GM12892 (cell line): ENCODE measurements around the gene FTL. TPM values are rescaled to one million over a fixed set of nuclear protein-coding genes. Genes with fewer than 3 reads are reported as not detected.
A peak's percentile ranks its signal among the peaks of the same experiment; 100 is the strongest.
"Not testable (repeated sequence)": the region's sequence is repeated elsewhere in the genome, so short reads cannot be mapped to it uniquely, and the experiment has no call there.

ENCODE experiments used
- DNase-seq: peaks from one replicate; pipeline ENCODE4 v3.0.0; 2011; ENCODE audit not compliant: insufficient read length
- FAIRE-seq: peaks from 2 replicates; lab custom pipeline; 2011; peaks lifted over from hg19 to GRCh38; lab: Jason Lieb, UNC
- POLR2A ChIP-seq: IDR thresholded peaks from 2 replicates; pipeline ENCODE4 v1.6.1; 2011; ENCODE audit warnings: low read depth, low read length, control low read depth
- POLR2AphosphoS5 ChIP-seq: IDR thresholded peaks from 2 replicates; pipeline ENCODE4 v1.6.1; 2011; ENCODE audit warnings: low read depth, low read length, control low read depth
- TAF1 ChIP-seq: IDR thresholded peaks from 2 replicates; pipeline ENCODE4 v1.6.1; 2011; ENCODE audit warnings: low read depth, mild to moderate bottlenecking, control low read depth, low read length, borderline replicate concordance
- polyA plus RNA-seq: library from polyadenylated mRNA; unstranded; fragments of >200 nt; gene quantifications from one replicate; pipeline ENCODE4 v1.2.1, GENCODE V29; 2012; ENCODE audit warnings: missing spikeins, inconsistent platforms; ENCODE audit not compliant: missing spikeins

FTL gene
- 3,520 TPM for polyA plus RNA-seq

DNA sequence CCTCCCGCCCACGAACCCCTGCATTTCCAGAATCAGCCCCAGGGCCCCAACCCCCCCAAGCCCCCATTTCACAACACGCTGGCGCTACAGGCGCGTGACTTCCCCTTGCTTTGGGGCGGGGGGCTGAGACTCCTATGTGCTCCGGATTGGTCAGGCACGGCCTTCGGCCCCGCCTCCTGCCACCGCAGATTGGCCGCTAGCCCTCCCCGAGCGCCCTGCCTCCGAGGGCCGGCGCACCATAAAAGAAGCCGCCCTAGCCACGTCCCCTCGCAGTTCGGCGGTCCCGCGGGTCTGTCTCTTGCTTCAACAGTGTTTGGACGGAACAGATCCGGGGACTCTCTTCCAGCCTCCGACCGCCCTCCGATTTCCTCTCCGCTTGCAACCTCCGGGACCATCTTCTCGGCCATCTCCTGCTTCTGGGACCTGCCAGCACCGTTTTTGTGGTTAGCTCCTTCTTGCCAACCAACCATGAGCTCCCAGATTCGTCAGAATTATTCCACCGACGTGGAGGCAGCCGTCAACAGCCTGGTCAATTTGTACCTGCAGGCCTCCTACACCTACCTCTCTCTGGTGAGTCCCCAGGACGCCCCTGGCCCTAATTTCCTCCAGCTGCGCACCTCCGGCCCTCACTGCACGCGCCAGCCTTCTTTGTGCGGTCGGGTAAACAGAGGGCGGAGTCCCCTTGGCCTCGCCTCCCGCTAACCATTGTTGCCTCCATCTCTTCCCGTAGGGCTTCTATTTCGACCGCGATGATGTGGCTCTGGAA lies at the start of gene FTL:
FTL (plus strand) TSS at position 270 of the 766 bp plus-strand sequence; CDS start at position 469, 199 bp downstream.
- DNase-seq (peak; percentile 95), FAIRE-seq (no peak)
- TF ChIP-seq POLR2A (peak; percentile 99), POLR2AphosphoS5 (peak; percentile 99), TAF1 (peak; percentile 89)

DNA sequence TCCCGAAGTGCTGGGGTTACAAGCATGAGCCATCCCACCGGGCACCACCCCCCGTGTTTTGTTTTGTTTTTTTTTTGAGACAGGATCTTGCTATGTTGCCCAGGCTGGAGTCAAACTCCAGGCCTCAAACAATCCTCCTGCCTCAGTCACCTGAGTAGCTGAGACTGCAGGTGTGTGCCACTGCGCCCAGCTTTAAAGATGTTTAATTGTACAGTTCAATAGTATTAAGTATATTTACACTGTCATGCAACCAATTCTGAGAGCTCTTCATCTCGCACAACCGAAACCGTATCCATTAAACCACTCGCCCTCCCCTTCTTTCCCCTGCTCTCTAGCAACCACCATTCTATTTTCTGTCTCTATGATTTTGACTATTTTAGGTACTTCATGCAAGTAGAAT lies 49.4 kb upstream of the FTL start:
- FAIRE-seq = no peak
- no peak for TF ChIP-seq POLR2A
- no peak for TF ChIP-seq POLR2AphosphoS5
- no peak for TF ChIP-seq TAF1
- no peak for DNase-seq

DNA sequence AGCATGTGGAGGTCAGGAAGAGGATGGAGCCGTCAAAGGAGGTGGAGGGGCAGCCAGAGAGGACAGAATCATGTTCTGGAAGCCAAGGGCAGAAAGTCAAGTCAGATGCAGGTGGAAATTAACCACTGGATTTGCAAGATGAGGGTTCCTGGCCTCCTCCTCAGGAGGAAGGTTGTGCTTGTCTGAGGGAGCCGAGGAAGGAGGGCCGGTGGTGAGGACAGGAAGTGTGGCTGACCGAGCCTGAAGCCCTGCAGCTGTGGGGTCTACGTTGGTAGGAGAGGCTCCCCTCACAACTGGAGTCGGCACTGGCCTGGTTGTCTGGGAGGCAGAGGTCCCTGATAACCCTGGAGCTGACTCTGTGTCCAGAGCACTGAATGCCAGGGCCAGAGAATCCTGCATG lies 47.0 kb upstream of the FTL start:
- FAIRE-seq (no peak), DNase-seq (no peak)

DNA sequence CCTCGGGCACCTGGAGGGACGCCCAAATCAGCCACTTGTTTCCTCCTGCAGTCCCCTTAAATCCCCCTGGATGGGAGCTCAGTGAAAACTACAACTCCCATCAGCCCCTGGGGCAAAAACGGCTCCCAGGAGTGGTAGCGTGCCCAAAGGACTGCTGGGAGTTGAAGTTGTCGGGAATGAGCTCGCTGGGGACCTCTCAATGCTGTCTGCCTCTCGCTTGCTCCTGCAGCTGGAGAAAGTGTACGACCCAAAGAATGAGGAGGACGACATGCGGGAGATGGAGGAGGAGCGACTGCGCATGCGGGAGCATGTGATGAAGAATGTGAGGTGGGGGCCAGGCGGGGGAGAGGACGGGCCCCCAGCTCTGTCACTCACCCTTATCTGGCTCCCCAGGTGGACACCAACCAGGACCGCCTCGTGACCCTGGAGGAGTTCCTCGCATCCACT lies 46.3 kb upstream of the FTL start:
- TF ChIP-seq POLR2AphosphoS5 = no peak
- TF ChIP-seq TAF1 = no peak
- no peak for TF ChIP-seq POLR2A
- FAIRE-seq (peak; percentile 33), DNase-seq (no peak)

More for the DNA sequence above, 47.0 kb upstream of the FTL start:
- TF ChIP-seq TAF1 (no peak), POLR2A (no peak), POLR2AphosphoS5 (no peak)

DNA sequence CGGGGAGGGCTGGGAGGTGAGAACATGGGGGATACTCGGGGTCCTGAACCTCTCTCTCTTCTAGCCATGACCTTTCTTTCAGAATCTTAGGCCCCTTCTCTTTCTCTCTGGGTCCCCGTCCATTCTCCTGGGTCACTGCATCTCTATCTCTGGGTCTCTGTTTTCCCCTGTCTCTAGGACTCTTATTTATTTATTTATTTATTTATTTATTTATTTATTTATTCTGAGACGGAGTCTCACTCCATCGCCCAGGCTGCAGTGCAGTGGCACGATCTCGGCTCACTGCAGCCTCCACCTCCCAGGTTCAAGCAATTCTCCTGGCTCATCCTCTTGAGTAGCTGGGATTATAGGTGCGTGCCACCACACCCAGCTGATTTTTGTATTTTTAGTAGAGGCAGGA lies 45.8 kb upstream of the FTL start:
- FAIRE-seq = not testable (repeated sequence)

DNA sequence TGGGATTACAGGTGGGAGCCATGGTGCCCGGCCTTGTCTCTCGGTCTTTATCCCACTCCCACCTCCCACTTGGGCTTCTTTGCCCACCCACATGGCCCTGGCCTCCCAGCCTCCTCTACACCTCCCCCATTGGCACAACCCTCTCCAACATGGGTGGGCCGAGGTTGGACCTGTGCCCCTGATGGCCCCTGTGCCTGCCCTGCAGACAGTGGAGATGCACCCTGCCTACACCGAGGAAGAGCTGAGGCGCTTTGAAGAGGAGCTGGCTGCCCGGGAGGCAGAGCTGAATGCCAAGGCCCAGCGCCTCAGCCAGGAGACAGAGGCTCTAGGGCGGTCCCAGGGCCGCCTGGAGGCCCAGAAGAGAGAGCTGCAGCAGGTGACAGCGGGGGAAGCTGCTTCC lies 44.2 kb upstream of the FTL start:
- TF ChIP-seq POLR2A (no peak), POLR2AphosphoS5 (no peak), TAF1 (no peak)
- FAIRE-seq = no peak
- DNase-seq = no peak

More for the DNA sequence above, 45.8 kb upstream of the FTL start:
- not testable (repeated sequence) for DNase-seq

DNA sequence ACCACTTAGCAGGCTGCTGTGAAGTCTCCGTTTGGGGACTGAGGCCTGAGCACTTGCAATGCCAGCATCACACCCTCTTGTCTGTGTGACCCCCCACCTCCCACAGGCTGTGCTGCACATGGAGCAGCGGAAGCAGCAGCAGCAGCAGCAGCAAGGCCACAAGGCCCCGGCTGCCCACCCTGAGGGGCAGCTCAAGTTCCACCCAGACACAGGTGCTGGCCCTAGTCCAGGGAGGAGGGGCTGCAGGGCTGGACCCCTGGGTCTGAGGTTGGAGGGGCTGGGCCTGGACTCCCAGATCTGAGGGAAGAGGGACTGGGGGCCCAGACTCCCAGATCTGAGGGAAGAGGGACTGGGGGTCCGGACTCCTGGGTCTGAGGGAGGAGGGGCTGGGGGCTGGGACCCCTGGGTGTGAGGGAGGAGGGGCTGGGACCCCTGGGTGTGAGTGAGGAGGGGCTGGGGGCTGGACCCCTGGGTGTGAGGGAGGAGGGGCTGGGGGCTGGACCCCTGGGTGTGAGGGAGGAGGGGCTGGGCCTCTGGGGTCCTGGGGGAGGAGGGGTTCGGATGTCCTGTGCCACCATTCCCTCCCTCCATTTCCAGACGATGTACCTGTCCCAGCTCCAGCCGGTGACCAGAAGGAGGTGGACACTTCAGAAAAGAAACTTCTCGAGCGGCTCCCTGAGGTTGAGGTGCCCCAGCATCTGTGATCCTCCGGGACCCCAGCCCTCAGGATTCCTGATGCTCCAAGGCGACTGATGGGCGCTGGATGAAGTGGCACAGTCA lies 43.2 kb upstream of the FTL start:
- FAIRE-seq (no peak), DNase-seq (no peak)
- TF ChIP-seq POLR2A (no peak), POLR2AphosphoS5 (no peak), TAF1 (no peak)

DNA sequence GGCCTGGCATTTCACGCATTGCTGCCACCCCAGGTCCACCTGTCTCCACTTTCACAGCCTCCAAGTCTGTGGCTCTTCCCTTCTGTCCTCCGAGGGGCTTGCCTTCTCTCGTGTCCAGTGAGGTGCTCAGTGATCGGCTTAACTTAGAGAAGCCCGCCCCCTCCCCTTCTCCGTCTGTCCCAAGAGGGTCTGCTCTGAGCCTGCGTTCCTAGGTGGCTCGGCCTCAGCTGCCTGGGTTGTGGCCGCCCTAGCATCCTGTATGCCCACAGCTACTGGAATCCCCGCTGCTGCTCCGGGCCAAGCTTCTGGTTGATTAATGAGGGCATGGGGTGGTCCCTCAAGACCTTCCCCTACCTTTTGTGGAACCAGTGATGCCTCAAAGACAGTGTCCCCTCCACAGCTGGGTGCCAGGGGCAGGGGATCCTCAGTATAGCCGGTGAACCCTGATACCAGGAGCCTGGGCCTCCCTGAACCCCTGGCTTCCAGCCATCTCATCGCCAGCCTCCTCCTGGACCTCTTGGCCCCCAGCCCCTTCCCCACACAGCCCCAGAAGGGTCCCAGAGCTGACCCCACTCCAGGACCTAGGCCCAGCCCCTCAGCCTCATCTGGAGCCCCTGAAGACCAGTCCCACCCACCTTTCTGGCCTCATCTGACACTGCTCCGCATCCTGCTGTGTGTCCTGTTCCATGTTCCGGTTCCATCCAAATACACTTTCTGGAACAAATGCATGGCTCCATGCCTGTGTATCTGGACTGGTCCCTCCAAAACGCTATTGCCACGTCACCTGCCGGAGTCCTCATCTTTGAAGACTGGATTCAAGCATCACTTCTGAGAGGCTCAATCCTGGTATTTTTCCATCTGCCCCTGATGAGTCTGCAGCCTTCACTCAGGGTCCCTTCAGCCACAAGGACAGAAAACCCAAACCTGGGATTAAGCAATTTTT lies 42.3 kb upstream of the FTL start:
- FAIRE-seq (no peak), DNase-seq (no peak)
- TF ChIP-seq POLR2AphosphoS5 = no peak
- TF ChIP-seq TAF1 = no peak
- TF ChIP-seq POLR2A = no peak

DNA sequence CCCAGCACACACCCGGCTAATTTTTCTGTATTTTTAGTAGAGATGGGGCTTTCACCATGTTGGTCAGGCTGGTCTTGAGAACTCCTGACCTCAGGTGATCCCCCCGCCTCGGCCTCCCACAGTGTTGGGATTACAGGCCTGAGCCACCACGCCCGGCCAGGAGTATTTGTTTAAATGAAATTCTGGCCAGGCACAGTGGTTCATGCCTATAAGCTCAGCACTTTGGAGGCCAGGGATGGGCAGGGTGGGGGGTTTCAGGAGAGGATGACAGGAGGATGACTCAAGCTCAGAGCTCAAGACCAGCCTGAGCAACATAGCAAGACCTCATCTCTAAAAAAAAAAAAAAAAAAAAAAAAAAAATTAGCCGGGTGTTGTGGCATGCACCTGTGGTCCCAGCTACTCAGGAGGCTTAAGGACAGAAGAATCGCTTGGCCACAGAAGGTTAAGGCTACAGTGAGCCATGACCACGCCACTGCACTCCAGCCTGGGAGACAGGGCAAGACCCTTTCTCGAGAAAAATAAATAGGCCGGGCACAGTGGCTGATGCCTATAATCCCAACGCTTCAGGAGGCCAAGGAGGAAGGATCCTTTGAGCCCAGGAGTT lies 39.8 kb upstream of the FTL start:
- DNase-seq (no peak), FAIRE-seq (no peak)
- TF ChIP-seq POLR2A (no peak), POLR2AphosphoS5 (no peak), TAF1 (no peak)

DNA sequence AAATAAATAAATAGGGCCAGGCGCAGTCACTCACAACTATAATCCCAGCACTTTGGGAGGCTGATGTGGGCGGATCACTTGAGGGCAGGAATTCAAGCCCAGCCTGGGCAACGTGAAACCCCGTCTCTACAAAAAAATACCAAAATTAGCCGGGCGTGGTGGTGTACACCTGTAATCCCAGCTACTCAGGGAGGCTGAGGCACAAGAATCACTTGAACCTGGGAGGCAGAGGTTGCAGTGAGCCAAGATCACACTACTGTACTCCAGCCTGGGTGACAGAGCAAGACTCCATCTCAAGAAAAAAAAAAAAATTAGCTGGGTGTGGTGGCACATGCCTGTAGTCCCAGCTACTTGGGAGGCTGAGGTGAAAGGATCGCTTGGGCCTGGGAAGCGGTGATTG lies 39.2 kb upstream of the FTL start:
- FAIRE-seq, DNase-seq: not testable (repeated sequence)

DNA sequence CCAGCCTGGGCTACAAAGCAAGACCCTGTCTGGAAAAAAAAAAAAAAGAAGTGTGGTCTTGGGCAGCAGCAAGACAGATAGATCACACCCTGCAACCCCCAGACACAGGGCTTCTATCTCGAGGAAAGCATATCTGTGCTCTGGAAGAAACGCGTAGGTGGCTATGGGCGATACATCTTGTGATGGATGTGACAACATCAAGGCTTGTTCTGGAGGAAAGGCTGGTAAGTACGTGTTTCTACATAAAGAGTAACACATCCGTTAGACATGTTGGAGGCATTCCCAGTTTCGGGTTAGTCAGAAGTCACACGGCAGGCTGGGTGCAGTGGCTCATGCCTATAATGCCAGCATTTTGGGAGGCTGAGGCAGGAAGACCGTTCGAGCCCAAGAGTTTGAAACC lies 38.2 kb upstream of the FTL start:
- FAIRE-seq = no peak
- TF ChIP-seq POLR2A = 0 out of 2 replicates have a peak, but pooled peaks have one; percentile 22
- no peak for TF ChIP-seq POLR2AphosphoS5
- no peak for TF ChIP-seq TAF1
- DNase-seq = no peak

DNA sequence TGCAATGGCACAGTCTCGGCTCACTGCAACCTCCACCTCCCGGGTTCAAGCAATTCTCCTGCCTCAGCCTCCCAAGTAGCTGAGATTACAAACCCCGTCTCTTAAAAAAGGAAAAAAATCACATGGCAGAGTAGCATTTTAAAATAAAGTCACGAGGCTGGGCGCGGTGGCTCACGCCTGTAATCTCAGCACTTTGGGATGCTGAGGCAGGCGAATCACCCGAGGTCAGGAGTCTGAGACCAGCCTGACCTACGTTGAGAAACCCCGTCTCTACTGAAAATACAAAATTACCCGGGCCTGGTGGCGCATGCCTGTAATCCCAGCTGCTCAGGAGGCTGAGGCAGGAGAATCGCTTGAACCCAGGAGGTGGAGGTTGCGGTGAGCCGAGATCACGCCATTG lies 37.4 kb upstream of the FTL start:
- not testable (repeated sequence) for FAIRE-seq, DNase-seq
